ENCODE data around the gene CCDC6. TPM values are rescaled to one million over a fixed set of nuclear protein-coding genes. Genes with fewer than 3 reads are reported as not detected.
A peak's percentile ranks its signal among the peaks of the same experiment; 100 is the strongest.
"Not testable (repeated sequence)": the region's sequence is repeated elsewhere in the genome, so short reads cannot be mapped to it uniquely, and the experiment has no call there.

The CCDC6 gene
- total RNA-seq, 1 donor from 2014 or later = 24.1 TPM

DNA sequence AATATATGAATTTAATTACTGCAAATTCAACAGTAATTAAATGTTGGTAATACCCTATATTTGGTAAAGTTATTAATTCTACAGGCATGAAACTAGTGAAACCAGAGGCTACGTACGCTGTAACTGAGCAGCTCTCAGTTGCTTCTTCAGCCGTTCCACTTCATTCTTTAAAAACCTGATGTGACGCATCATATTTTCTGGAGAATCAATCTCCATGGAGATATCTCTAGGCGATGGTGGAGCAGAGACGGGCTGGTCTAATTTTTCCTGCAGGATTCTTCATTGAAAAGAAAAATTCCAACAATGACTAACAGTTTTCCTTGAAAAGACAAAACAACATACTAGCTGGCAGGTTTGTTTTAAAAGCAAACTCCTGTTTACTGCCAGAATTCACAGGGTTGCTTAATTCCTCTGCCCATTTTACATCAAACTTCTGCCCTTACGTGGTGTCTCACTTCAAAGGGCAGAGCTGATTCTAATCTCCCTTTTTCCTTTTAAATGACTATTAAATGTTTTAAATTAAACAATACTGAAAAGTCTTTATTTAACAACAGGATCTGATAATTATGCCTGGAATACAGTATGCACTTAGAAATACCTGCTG lies 93.7 kb downstream of the CCDC6 start:
- DNase-seq (ENCODE audit: low read depth, low spot score) = no peak

- DNase-seq (ENCODE audit: low read depth, low spot score) = no peak
Observed at GRCh38 chr10:59809644-59809974, 96.7 kb downstream of the CCDC6 start.

DNA sequence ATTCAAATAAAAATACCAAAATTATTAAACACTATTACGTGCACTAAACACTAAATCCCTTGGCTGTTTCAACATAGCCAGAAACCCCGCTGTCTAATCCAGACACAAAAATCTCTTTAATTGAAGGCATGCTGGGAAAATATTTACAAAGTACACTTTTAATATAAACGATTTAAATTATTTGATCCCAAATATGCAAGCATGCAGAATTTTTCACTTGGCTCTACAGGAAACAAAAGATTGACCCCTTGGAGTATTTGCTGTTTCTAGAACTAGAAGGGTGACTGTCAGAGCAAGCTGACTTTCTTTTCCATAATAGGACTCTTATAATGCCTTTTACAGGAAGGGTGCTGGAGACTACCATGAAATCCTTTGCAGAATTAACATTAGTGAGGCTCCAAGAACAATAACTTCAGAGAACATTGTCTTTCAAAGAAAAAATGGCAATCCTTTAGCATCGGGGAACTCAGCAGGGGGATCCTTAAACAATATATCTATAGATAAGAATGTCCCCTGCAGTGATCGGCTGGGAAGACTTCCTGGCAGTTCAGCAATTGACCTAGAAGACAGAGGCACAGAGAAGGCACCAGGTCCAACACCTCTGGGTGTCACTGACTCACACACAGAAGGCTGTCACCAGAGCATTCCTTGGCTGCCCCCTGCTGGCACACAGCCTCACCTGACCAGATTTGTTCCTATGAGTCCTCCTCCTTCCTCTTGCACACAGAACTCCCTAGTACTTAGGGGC lies 97.3 kb downstream of the CCDC6 start:
- DNase-seq (ENCODE audit: low read depth, low spot score) = peak; percentile 26

DNA sequence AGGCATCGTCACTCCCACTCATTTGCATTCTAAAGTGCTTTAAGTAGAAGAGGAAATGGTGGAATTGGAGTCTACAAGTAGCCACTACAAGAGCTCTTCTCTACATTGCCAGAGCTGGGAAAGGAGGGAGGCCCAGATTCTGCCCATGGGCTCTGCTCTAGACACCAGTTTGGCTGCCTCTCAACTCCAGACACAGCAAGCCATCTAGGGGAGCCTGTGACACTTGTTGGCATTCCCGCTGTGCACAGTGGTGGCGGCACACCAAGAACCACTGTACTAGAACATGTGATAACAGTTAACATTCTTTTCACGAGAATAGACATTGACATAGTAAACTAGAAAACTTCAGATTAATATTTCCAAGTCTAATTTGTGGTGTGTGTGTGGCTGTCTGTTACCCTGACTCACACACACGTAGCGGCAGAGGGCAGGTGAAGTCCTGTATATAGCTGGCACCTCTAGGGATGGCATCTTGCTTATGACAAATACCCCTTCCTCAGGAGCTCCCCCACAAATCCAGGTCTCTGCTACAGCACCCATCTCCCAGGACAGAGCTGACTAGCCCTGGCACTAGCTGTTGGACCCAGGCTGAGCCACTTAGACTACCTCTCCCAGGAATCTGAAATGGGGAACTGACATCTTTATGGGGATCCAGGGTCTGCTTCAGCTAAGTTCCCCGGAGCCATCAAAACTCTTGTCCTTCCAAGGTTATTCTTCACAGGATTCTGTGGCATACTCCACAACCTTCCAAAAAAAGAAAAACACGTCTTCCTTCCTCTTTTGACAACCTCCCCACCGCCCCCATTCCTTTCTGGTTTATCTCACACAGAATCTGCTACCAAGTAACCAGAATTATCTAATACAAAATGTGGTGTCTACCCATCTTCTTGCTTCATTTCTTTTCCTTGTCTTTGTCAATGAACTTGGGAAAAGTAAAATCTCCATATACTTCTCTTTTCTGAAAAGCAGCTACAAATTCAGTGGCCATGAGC lies 98.4 kb downstream of the CCDC6 start:
- DNase-seq (ENCODE audit: low read depth, low spot score) = no peak

- DNase-seq (ENCODE audit: low read depth, low spot score) = no peak
Observed at GRCh38 chr10:59805014-59805413, 101.3 kb downstream of the CCDC6 start.

DNA sequence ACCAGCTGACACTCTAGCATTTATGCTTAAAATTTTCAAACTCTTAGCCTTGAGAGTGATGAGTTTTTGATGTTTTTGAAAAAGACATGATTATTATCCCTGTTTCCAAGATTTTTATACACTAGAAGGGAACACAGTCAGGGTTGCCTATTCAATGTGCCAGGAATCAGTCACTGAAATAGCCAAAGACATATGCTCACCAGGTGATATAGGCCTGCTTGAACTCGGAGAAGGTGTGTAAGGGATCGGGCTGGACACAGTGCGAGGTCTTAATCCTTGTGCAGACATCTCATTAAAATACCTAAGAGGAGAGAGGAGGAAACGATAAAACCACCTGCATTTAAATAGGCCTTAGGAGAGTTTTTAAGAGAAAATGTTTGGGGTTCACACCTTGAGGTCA lies 102.1 kb downstream of the CCDC6 start:
- DNase-seq (ENCODE audit: low read depth, low spot score) = no peak

DNA sequence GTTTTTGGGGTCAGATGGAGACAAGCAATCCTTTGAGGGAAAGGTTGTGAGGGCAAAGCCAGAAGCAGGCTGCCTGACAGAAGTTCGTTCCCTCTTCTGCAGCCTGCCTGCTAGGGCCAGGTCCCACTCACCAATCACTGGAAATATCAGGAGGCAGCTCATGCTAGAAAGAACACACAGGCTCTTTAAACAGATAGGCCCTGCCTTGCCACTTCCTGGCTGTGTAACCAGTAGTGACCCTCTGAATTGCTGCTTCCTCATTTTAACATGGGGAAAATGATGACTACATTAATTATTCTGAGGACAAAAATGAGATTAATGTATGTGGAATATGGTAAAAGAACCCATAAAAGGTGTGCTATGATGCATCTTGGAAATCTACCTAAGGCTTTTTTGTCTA lies 102.6 kb downstream of the CCDC6 start:
- no peak for DNase-seq (ENCODE audit: low read depth, low spot score)

DNA sequence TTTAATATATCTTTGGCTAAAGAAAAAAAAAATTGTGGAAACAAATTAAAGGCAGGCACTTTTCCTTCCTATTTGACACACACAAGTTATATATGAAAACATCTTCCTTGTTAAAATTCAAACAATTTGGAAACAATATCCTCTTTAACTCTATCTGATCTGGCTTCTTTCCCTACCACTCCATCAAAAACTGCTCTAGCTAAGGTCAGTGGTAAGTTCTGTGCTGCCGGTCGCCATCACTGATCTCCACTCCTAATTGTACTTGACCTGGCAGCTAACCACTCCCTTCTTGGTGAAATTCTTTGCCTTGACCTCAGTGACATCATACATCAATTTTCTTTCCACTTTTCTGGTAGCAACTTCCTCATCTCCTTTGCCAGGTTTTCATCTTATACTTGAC lies 105.2 kb downstream of the CCDC6 start:
- DNase-seq (ENCODE audit: low read depth, low spot score) = no peak

DNA sequence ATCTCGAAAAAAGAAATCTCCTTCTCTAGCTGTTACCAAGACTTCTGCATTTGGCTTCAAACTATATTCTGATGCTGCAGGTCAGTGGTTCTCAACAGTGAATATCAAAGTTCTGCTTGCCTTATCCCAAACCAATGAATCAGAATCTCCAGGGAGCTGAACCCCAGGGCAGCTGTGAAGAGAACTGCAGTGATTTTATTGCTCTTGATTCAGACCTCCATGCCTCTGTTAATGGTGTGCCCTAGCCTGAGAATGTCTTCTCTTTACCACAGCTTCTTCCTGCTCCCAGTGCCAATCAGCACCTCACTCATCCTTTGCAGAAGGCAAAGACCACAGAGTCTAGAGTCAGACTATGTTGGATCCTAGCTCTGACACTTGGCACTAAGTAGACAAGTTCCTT lies 106.9 kb downstream of the CCDC6 start:
- DNase-seq (ENCODE audit: low read depth, low spot score) = no peak

GRCh38 chr10:59793919-59794318 lies 112.4 kb downstream of the CCDC6 start:
- DNase-seq (ENCODE audit: low read depth, low spot score) = no peak

GRCh38 chr10:59792812-59793211 lies 113.5 kb downstream of the CCDC6 start:
- DNase-seq (ENCODE audit: low read depth, low spot score) = no peak

DNA sequence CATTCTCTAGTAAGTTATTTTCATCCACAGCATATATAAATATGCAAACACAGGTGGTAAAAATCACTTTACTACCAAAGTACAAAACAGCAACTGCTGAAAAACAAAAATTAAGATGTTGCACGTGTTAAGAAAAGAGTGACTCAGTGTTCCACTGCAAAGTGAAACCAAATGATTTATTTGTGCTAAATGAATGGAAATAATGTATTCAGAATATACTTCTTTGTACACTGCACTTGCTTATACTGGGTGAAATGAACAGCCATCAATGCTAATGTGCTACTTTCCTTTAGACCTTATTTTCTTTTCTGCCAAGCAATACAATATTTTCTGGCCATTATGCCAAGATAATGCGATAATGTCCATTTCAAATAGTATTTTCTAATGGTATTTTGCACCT lies 114.8 kb downstream of the CCDC6 start:
- DNase-seq (ENCODE audit: low read depth, low spot score) = no peak

- DNase-seq (ENCODE audit: low read depth, low spot score) = not testable (repeated sequence)
Observed at GRCh38 chr10:59790080-59790479, 116.3 kb downstream of the CCDC6 start.

GRCh38 chr10:59788914-59789313 lies 117.4 kb downstream of the CCDC6 start:
- DNase-seq (ENCODE audit: low read depth, low spot score) = not testable (repeated sequence)

- not testable (repeated sequence) for DNase-seq (ENCODE audit: low read depth, low spot score)
Observed at GRCh38 chr10:59787032-59787431, 119.3 kb downstream of the CCDC6 start.

DNA sequence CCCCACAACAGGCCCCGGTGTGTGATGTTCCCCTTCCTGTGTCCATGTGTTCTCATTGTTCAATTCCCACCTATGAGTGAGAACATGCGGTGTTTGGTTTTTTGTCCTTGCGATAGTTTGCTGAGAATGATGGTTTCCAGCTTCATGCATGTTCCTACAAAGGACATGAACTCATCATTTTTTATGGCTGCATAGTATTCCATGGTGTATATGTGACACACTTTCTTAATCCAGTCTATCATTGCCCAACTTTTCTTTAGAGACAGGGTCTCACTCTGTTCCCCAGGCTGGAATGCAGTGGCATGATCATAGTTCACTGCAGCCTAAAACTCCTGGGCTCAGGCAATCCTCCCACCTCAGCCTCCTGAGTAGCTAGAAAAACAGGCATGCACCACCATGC lies 120.9 kb downstream of the CCDC6 start:
- not testable (repeated sequence) for DNase-seq (ENCODE audit: low read depth, low spot score)

DNA sequence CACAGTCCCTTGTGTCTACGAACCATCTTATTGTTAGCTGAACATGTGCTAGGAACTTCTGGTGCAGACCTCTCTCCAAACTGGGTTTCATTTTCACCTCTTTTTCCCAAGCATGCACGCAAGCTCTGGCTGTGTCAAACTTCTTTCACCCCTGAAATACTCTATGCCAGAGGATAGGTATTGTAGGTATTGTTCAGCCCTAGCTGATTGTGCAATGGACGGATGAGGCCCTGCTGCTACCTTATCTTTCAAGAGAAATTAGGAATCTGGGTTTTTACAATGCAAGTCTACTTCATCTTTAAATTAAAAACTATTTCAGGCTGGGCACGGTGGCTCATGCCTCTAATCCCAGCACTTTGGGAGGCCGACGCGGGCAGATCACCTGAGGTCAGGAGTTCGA lies 124.8 kb downstream of the CCDC6 start:
- no peak for DNase-seq (ENCODE audit: low read depth, low spot score)

- DNase-seq (ENCODE audit: low read depth, low spot score) = no peak
Observed at GRCh38 chr10:59779756-59780533, 126.4 kb downstream of the CCDC6 start.

DNA sequence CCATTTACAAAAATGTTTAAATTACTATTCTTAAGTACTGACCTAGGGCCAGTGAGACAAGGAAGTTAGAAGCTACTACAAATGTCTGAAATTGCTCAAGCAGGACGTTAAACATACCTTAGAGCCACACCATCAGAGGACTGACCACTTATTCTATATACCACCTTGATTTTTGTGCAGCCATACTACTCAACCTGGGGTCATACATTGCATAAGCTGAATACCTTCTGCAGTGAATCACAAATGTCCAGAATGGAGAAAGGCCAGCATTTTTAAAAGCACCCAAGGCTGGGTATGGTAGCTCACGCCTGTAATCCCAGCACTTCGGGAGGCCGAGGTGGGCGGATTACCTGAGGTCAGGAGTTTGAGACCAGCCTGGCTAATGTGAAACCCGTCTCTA lies 131.9 kb downstream of the CCDC6 start:
- no peak for DNase-seq (ENCODE audit: low read depth, low spot score)

DNA sequence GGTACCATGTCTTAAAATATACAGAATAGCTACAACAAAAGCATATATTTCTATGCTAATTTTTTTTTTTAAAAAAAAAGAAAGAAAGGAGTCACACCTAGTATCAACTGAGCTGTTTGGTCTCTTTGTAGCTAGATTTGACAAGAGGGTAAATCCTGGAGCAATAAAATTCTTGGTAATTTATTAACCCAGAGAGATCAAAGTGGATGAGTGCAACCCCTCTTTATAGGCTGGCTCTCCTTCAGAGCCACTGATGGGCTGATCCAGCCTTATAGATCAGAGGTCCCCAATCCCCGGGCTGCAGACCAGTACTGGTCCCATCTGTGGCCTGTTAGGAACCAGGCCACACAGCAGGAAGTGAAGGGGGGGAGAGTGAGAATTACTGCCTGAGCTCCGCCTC lies 133.3 kb downstream of the CCDC6 start:
- no peak for DNase-seq (ENCODE audit: low read depth, low spot score)

DNA sequence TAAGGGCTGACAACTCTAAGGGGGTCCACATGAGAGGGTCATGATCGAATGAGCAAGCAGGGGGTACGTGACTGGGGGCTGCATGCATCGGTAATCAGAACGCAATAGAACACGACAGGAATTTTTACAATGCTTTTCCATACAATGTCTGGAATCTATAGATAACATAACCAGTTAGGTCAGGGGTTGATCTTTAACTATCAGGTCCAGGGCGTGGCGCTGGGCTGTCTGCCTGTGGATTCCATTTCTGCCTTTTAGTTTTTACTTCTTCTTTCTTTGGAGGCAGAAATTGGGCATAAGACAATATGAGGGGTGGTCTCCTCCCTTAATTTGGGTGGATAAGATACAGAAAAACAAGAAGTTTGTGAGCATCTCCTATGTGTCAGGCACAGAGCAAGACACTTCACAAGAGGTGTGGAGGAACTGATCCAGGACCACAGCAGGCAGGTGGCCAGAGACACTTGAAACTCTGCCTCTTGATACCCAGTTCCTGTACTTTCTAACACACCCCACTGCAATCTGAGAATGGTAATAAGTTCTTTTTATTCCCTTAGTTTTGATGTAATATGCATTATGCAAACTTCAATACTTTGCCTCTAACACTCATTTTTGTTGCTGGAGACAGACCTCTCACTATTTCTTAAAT lies 135.1 kb downstream of the CCDC6 start:
- DNase-seq (ENCODE audit: low read depth, low spot score) = no peak

Measured in pulmonary artery endothelial cell (primary cell).